ENCODE measurements around the gene FAM163B. TPM values are rescaled to one million over a fixed set of nuclear protein-coding genes. Genes with fewer than 3 reads are reported as not detected.

Gene FAM163B
- total RNA-seq, 4 donors from 2014 or later = 0.64 TPM; not detected in 3

GRCh38 chr9:133643362-133643755 lies 34.2 kb upstream of the FAM163B start:
- no peaks in the 10 kb centered on the region for H3K4me1 ChIP-seq
- TF ChIP-seq POLR2AphosphoS5 (IDR thresholded peaks at IDR 0.05) (no peak), CTCF (IDR thresholded peaks at IDR 0.05) (no peak), EP300 (IDR thresholded peaks at IDR 0.05; ENCODE audit: low read depth) (no peak), POLR2A (IDR thresholded peaks at IDR 0.05) (no peak)
- no peaks in the 10 kb centered on the region for H3K27me3 ChIP-seq
- H3K27ac ChIP-seq = no peak overlapping the region
- no peaks in the 10 kb centered on the region for H3K9me3 ChIP-seq
- no peak for DNase-seq
- WGBS, 2 donors (ENCODE audit: low coverage in 1 of 2) = 73% methylated on average over 10 of the region's 20 CpGs; no CpG with 5 or more reads in 1 of the 2 donors
- in situ Hi-C loops (cut with MboI; ENCODE audit: low pct_ligation_motif_present in 1 of 4, low pct_unique_long_range_greater_than_20kb in 1 of 4, low sequenced_read_pairs in 3 of 4) = no loop called here
- no peak overlapping the region for H3K4me3 ChIP-seq
- intact Hi-C loops (cut with DNase I; ENCODE audit: low total_unique reads) = no loop called here
- H3K36me3 ChIP-seq = no peaks in the 10 kb centered on the region

- Histone ChIP-seq H3K9me3 (no peaks in the 10 kb centered on the region), H3K27ac (no peak overlapping the region), H3K36me3 (no peaks in the 10 kb centered on the region), H3K4me1 (no peaks in the 10 kb centered on the region), H3K27me3 (no peaks in the 10 kb centered on the region), H3K4me3 (no peak overlapping the region)
- TF ChIP-seq CTCF (IDR thresholded peaks at IDR 0.05) (no peak), EP300 (IDR thresholded peaks at IDR 0.05; ENCODE audit: low read depth) (no peak), POLR2AphosphoS5 (IDR thresholded peaks at IDR 0.05) (no peak), POLR2A (IDR thresholded peaks at IDR 0.05) (no peak)
- DNase-seq = no peak
- intact Hi-C loops (cut with DNase I; ENCODE audit: low total_unique reads) = no loop called here
- 81% methylated on average over 15 of the region's 16 CpGs; no CpG with 5 or more reads in 1 of the 2 donors for WGBS, 2 donors (ENCODE audit: low coverage in 1 of 2)
- in situ Hi-C loops (cut with MboI; ENCODE audit: low pct_ligation_motif_present in 1 of 4, low pct_unique_long_range_greater_than_20kb in 1 of 4, low sequenced_read_pairs in 3 of 4) = no loop called here
Measured at GRCh38 chr9:133642708-133643361, 33.6 kb upstream of the FAM163B start.

GRCh38 chr9:133641861-133642595 lies 32.8 kb upstream of the FAM163B start:
- WGBS, 2 donors (ENCODE audit: low coverage in 1 of 2) = 77 to 80% methylated on average over 3 to 21 of the region's 25 CpGs
- no peak for DNase-seq
- intact Hi-C loops (cut with DNase I; ENCODE audit: low total_unique reads) (no loop called here), in situ Hi-C loops (cut with MboI; ENCODE audit: low pct_ligation_motif_present in 1 of 4, low pct_unique_long_range_greater_than_20kb in 1 of 4, low sequenced_read_pairs in 3 of 4) (no loop called here)
- no peaks in the 10 kb centered on the region for H3K27me3 ChIP-seq
- no peak overlapping the region for H3K27ac ChIP-seq
- no peaks in the 10 kb centered on the region for H3K36me3 ChIP-seq
- no peaks in the 10 kb centered on the region for H3K9me3 ChIP-seq
- no peaks in the 10 kb centered on the region for H3K4me1 ChIP-seq
- no peak overlapping the region for H3K4me3 ChIP-seq
- no peak for TF ChIP-seq POLR2A (IDR thresholded peaks at IDR 0.05)
- no peak for TF ChIP-seq CTCF (IDR thresholded peaks at IDR 0.05)
- TF ChIP-seq EP300 (IDR thresholded peaks at IDR 0.05; ENCODE audit: low read depth) = no peak
- no peak for TF ChIP-seq POLR2AphosphoS5 (IDR thresholded peaks at IDR 0.05)

- no peaks in the 10 kb centered on the region for H3K4me1 ChIP-seq
Measured at GRCh38 chr9:133641396-133641655, 32.1 kb upstream of the FAM163B start.

More at GRCh38 chr9:133641396-133641655, 32.1 kb upstream of the FAM163B start:
- TF ChIP-seq POLR2AphosphoS5 (IDR thresholded peaks at IDR 0.05) (no peak), POLR2A (IDR thresholded peaks at IDR 0.05) (no peak), CTCF (IDR thresholded peaks at IDR 0.05) (no peak), EP300 (IDR thresholded peaks at IDR 0.05; ENCODE audit: low read depth) (no peak)
- intact Hi-C loops (cut with DNase I; ENCODE audit: low total_unique reads) (no loop called here), in situ Hi-C loops (cut with MboI; ENCODE audit: low pct_ligation_motif_present in 1 of 4, low pct_unique_long_range_greater_than_20kb in 1 of 4, low sequenced_read_pairs in 3 of 4) (no loop called here)
- H3K4me3 ChIP-seq = no peak overlapping the region
- H3K36me3 ChIP-seq = no peaks in the 10 kb centered on the region
- no peaks in the 10 kb centered on the region for H3K9me3 ChIP-seq
- WGBS, 2 donors (ENCODE audit: low coverage in 1 of 2) = 77% methylated on average over 6 of the region's 7 CpGs; no CpG with 5 or more reads in 1 of the 2 donors
- H3K27me3 ChIP-seq = no peaks in the 10 kb centered on the region
- no peak for DNase-seq
- H3K27ac ChIP-seq = no peak overlapping the region

All from transverse colon (tissue), 4 donors.